Measurements from ENCODE around the gene HIVEP3. TPM values are rescaled to one million over a fixed set of nuclear protein-coding genes. Genes with fewer than 3 reads are reported as not detected.

HIVEP3 gene
- total RNA-seq, 1 donor from 2014 or later, result 3.6 TPM

GRCh38 chr1:41658431-41659158 lies 260.1 kb downstream of the HIVEP3 start:
- Mint-ChIP-seq H3K27ac (ENCODE audit: unreplicated experiment) (no peak overlapping the region), H3K4me1 (ENCODE audit: low read depth) (peaks cover 13% of the 10 kb centered on the region), H3K4me3 (ENCODE audit: unreplicated experiment) (no peak overlapping the region), H3K9me3 (ENCODE audit: low read depth) (no peaks in the 10 kb centered on the region), H3K27me3 (ENCODE audit: low read depth) (no peaks in the 10 kb centered on the region), H3K36me3 (ENCODE audit: low read depth) (no peaks in the 10 kb centered on the region)
- peak; percentile 69 for DNase-seq (ENCODE audit: low spot score)
- TF ChIP-seq CTCF (IDR thresholded peaks at IDR 0.05), result no peak

GRCh38 chr1:41657679-41658295 lies 260.9 kb downstream of the HIVEP3 start:
- Mint-ChIP-seq H3K9me3 (ENCODE audit: low read depth) (no peaks in the 10 kb centered on the region), H3K27ac (ENCODE audit: unreplicated experiment) (no peak overlapping the region), H3K27me3 (ENCODE audit: low read depth) (no peaks in the 10 kb centered on the region), H3K36me3 (ENCODE audit: low read depth) (no peaks in the 10 kb centered on the region), H3K4me1 (ENCODE audit: low read depth) (peaks cover 10% of the 10 kb centered on the region), H3K4me3 (ENCODE audit: unreplicated experiment) (no peak overlapping the region)
- peak; percentile 47 for DNase-seq (ENCODE audit: low spot score)
- peak; percentile 33 for TF ChIP-seq CTCF (IDR thresholded peaks at IDR 0.05)

GRCh38 chr1:41656825-41657500 lies 261.8 kb downstream of the HIVEP3 start:
- H3K27me3 Mint-ChIP-seq (ENCODE audit: low read depth), result no peaks in the 10 kb centered on the region
- peaks cover 10% of the 10 kb centered on the region for H3K4me1 Mint-ChIP-seq (ENCODE audit: low read depth)
- no peak overlapping the region for H3K4me3 Mint-ChIP-seq (ENCODE audit: unreplicated experiment)
- no peak overlapping the region for H3K27ac Mint-ChIP-seq (ENCODE audit: unreplicated experiment)
- DNase-seq (ENCODE audit: low spot score), result no peak
- TF ChIP-seq CTCF (IDR thresholded peaks at IDR 0.05), result no peak
- H3K9me3 Mint-ChIP-seq (ENCODE audit: low read depth), result no peaks in the 10 kb centered on the region
- no peaks in the 10 kb centered on the region for H3K36me3 Mint-ChIP-seq (ENCODE audit: low read depth)

GRCh38 chr1:41656068-41656467 lies 262.7 kb downstream of the HIVEP3 start:
- no peak overlapping the region for H3K4me3 Mint-ChIP-seq (ENCODE audit: unreplicated experiment)
- H3K9me3 Mint-ChIP-seq (ENCODE audit: low read depth), result no peaks in the 10 kb centered on the region
- H3K27ac Mint-ChIP-seq (ENCODE audit: unreplicated experiment), result no peak overlapping the region
- no peaks in the 10 kb centered on the region for H3K27me3 Mint-ChIP-seq (ENCODE audit: low read depth)
- no peak for DNase-seq (ENCODE audit: low spot score)
- no peak for TF ChIP-seq CTCF (IDR thresholded peaks at IDR 0.05)
- H3K36me3 Mint-ChIP-seq (ENCODE audit: low read depth), result no peaks in the 10 kb centered on the region
- H3K4me1 Mint-ChIP-seq (ENCODE audit: low read depth), result peaks cover 4% of the 10 kb centered on the region

- Mint-ChIP-seq H3K4me1 (ENCODE audit: low read depth) (peaks cover 3% of the 10 kb centered on the region), H3K36me3 (ENCODE audit: low read depth) (no peaks in the 10 kb centered on the region), H3K27me3 (ENCODE audit: low read depth) (no peaks in the 10 kb centered on the region), H3K27ac (ENCODE audit: unreplicated experiment) (no peak overlapping the region), H3K9me3 (ENCODE audit: low read depth) (no peaks in the 10 kb centered on the region), H3K4me3 (ENCODE audit: unreplicated experiment) (no peak overlapping the region)
- no peak for DNase-seq (ENCODE audit: low spot score)
- no peak for TF ChIP-seq CTCF (IDR thresholded peaks at IDR 0.05)
These were observed 263.1 kb downstream of the HIVEP3 start for GRCh38 chr1:41655632-41656031.

Measured in chondrocyte (in vitro differentiated cells).